ENCODE results near the gene EGFL7. TPM values are rescaled to one million over a fixed set of nuclear protein-coding genes. Genes with fewer than 3 reads are reported as not detected.

The EGFL7 gene
- total RNA-seq, 1 donor from 2014 or later: 7.0 TPM

DNA sequence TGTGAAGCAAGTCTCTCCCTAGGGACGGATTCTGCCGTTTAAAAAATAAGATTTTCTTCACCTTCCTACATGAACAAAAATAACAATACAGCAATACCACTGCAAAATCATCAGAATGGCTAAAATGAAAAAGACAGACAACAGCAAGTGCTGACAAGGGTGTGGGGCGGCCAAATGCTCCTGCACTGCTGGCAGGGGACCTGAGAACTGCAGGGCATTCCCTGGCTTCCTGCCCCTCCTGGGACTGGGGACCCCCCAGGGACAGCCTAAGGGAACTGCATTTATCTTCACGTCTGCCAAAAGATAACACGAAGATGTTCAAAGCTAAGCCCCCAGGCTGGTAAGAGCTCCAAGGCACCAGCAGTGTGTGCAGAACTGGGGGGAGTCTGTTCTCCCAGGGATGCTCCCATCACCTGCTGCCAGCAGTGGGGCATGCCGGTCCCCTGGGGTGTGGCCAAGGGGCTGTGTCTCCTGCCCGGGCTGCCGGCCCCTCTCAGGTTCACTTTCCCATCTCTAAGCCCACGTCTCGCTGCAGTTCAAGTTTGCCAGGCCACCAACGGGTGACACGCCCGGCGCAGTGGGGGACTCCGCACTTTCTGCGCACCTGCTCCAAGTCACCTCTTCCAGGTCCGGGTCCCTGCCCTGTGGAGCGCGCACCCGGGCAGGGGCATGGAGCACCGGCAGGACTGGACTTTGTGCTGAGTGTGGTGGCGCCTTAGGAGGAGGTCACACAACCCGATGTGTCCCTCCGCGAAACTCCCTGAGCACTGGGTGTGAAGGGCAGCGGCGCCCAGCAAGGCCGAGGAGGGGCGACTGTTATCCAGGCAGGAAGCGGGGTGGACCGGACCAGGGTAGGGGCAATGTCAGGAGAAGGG lies 4.5 kb upstream of the EGFL7 start:
- H3K36me3 Mint-ChIP-seq (ENCODE audit: low read depth): no peaks in the 10 kb centered on the region
- no peak for TF ChIP-seq CTCF (IDR thresholded peaks at IDR 0.05)
- peaks cover 8% of the 10 kb centered on the region for H3K27me3 Mint-ChIP-seq (ENCODE audit: low read depth)
- H3K27ac Mint-ChIP-seq (ENCODE audit: unreplicated experiment): no peak overlapping the region
- no peak overlapping the region for H3K4me3 Mint-ChIP-seq (ENCODE audit: unreplicated experiment)
- H3K9me3 Mint-ChIP-seq (ENCODE audit: low read depth): no peaks in the 10 kb centered on the region
- no peaks in the 10 kb centered on the region for H3K4me1 Mint-ChIP-seq (ENCODE audit: low read depth)
- DNase-seq (ENCODE audit: low spot score): no peak

- Mint-ChIP-seq H3K9me3 (ENCODE audit: low read depth) (no peaks in the 10 kb centered on the region), H3K27me3 (ENCODE audit: low read depth) (peaks cover 8% of the 10 kb centered on the region), H3K27ac (ENCODE audit: unreplicated experiment) (no peak overlapping the region), H3K36me3 (ENCODE audit: low read depth) (no peaks in the 10 kb centered on the region), H3K4me3 (ENCODE audit: unreplicated experiment) (no peak overlapping the region), H3K4me1 (ENCODE audit: low read depth) (no peaks in the 10 kb centered on the region)
- no peak for DNase-seq (ENCODE audit: low spot score)
- TF ChIP-seq CTCF (IDR thresholded peaks at IDR 0.05): no peak
Observed at GRCh38 chr9:136658849-136659535, 3.7 kb upstream of the EGFL7 start.

DNA sequence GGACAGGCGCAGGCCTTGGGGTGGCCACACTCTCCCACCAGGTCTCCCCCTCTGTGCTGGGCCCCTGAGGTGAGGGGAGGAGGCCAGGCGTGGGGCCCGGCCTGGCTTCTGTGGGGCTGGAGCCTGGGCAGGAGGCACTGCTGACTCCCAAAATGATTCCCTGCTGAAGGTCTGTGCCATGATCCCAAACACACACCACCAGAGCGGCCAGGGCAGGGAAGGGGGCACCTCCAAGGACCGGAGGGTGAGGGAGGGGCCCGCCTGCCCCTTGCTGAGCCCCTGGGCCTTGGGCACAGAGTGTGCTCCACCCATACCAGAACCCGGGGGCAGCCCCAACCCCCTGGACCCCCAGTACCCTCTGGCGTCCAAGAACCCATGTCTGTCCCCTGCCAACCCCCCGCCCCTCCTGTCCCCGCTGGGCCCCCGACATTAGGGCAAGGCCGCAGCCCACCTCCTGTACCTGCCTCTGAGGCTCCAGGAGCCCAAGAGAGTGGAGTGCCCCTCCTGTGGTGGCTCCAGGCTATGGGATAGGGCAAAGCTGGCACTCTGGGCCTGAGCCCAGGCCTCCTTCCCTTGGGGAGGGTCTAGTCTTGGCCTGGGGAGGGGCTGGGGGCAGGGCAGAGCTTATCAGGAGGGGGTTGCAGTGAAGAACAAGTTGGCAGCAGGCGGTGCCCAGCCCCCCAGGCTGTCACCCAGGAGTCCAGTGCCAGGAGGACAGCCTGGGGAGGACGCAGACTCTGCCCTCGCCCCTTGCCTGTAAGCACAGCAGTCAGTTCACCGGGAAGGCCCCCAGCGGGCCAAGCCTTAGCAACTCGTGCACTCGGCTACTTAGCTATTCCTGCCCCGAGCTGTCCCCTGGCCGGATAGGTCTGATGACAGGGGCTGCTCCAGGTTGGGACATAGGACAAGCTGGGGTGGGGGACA lies 2.6 kb upstream of the EGFL7 start:
- Mint-ChIP-seq H3K4me1 (ENCODE audit: low read depth) (peaks cover 1% of the 10 kb centered on the region), H3K4me3 (ENCODE audit: unreplicated experiment) (no peak overlapping the region), H3K27ac (ENCODE audit: unreplicated experiment) (no peak overlapping the region), H3K27me3 (ENCODE audit: low read depth) (peaks cover 8% of the 10 kb centered on the region), H3K36me3 (ENCODE audit: low read depth) (no peaks in the 10 kb centered on the region), H3K9me3 (ENCODE audit: low read depth) (no peaks in the 10 kb centered on the region)
- no peak for TF ChIP-seq CTCF (IDR thresholded peaks at IDR 0.05)
- DNase-seq (ENCODE audit: low spot score): no peak

DNA sequence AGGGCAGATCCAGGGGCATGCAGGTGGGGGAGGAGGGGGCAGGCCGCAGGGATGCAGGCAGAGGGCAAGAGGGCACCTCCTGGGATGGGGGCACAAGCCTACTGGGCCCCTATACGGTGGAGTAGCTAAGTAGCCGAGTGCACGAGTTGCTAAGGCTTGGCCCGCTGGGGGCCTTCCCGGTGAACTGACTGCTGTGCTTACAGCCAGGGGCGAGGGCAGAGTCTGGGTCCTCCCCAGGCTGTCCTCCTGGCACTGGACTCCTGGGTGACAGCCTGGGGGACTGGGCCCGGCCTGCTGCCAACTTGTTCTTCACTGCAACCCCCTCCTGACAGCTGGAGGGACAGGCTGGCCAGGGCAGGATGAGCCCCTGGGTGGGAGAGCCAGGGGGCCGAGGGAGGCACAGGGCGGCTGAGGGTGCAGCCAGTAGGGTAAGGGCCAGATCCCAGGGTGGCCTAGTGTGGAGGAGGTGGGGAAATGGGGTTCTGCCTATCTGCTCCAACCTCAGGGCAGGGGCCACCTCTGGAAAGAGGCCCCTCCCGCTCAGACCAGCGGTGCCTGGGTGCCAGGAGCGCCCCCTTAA lies 1.7 kb upstream of the EGFL7 start:
- no peak for TF ChIP-seq CTCF (IDR thresholded peaks at IDR 0.05)
- Mint-ChIP-seq H3K4me3 (ENCODE audit: unreplicated experiment) (no peak overlapping the region), H3K9me3 (ENCODE audit: low read depth) (no peaks in the 10 kb centered on the region), H3K36me3 (ENCODE audit: low read depth) (no peaks in the 10 kb centered on the region), H3K4me1 (ENCODE audit: low read depth) (peaks cover 2% of the 10 kb centered on the region), H3K27ac (ENCODE audit: unreplicated experiment) (no peak overlapping the region), H3K27me3 (ENCODE audit: low read depth) (peaks cover 8% of the 10 kb centered on the region)
- no peak for DNase-seq (ENCODE audit: low spot score)
